Esophagus muscularis mucosa (tissue), 4 donors: ENCODE measurements around the gene RAB41.

Source experiments
- CTCF ChIP-seq, 3 experiments: fragments of 200-600 bp in 2 of 3; fragments of 450-650 bp in 1 of 3; sonication (generic) in 2 of 3; IDR thresholded peaks; one replicate each; pipeline ENCODE4 v1.5.1; 2017 to 2019; ENCODE audit warnings: antibody characterized with exemption in 3 of 3, mild to moderate bottlenecking in 2 of 3, moderate library complexity in 1 of 3
- EP300 ChIP-seq: sonication (generic); formaldehyde crosslinking; IDR thresholded peaks from one replicate; pipeline ENCODE4 v1.6.1; 2017; ENCODE audit warnings: antibody characterized with exemption
- POLR2A ChIP-seq: fragments of 450-650 bp; IDR thresholded peaks from one replicate; pipeline ENCODE4 v1.6.1; 2017; ENCODE audit warnings: antibody characterized with exemption, moderate library complexity, mild to moderate bottlenecking, low read depth

GRCh38 chrX:70241501-70241900, 40.5 kb upstream of the RAB41 start:
- no peak for TF ChIP-seq CTCF (IDR thresholded peaks at IDR 0.05)
- TF ChIP-seq EP300, result no peak
- TF ChIP-seq POLR2A, result no peak
